MCF 10A (cell line): ENCODE measurements around the gene RIT1. TPM values are rescaled to one million over a fixed set of nuclear protein-coding genes. Genes with fewer than 3 reads are reported as not detected.

Experiments used
- BruUV-seq: library from RNA; stranded (reverse); fragments of 400-500 nt; replicated peaks from 2 replicates; lab custom pipeline; 2021; lab: Mats Ljungman, UMichigan
- CTCF ChIA-PET: fragments of 300-600 bp; sonication (Branson Sonifier 250); formaldehyde crosslinking; extraction: SDS; loops from one replicate; lab custom pipeline; 2021; ENCODE audit warnings: antibody characterized with exemption, inconsistent platforms; lab: Yijun Ruan, JAX
- POLR2A ChIA-PET: fragments of 300-600, 350-650 bp; sonication (Branson Sonifier 250); formaldehyde crosslinking; extraction: SDS; loops from one replicate; lab custom pipeline; 2020; ENCODE audit warnings: antibody characterized with exemption, inconsistent platforms; lab: Yijun Ruan, JAX
- DNase-seq: peaks from one replicate; pipeline ENCODE4 v3.0.0-alpha.2; 2018; ENCODE audit not compliant: unreplicated experiment
- H3K27ac Mint-ChIP-seq: one replicate; pipeline ENCODE4 v1.8.0; 2022; ENCODE audit warnings: mild to moderate bottlenecking, low read depth, mixed read lengths; ENCODE audit not compliant: unreplicated experiment
- H3K27me3 Mint-ChIP-seq: one replicate; pipeline ENCODE4 v1.8.0; 2022; ENCODE audit warnings: mixed read lengths; ENCODE audit not compliant: insufficient read depth, unreplicated experiment
- H3K36me3 Mint-ChIP-seq: one replicate; pipeline ENCODE4 v1.8.0; 2022; ENCODE audit warnings: mild to moderate bottlenecking, moderate library complexity, mixed read lengths; ENCODE audit not compliant: insufficient read depth, unreplicated experiment
- H3K4me1 Mint-ChIP-seq: one replicate; pipeline ENCODE4 v1.8.0; 2022; ENCODE audit warnings: mixed read lengths; ENCODE audit not compliant: insufficient read depth, unreplicated experiment
- H3K4me3 Mint-ChIP-seq: one replicate; pipeline ENCODE4 v1.8.0; 2022; ENCODE audit warnings: mild to moderate bottlenecking, moderate library complexity, mixed read lengths; ENCODE audit not compliant: unreplicated experiment
- H3K9me3 Mint-ChIP-seq: one replicate; pipeline ENCODE4 v1.8.0; 2022; ENCODE audit warnings: mixed read lengths; ENCODE audit not compliant: unreplicated experiment
- intact Hi-C: fragments of 100-400 bp; cut with micrococcal nuclease; formaldehyde crosslinking; loops from 2 replicates; pipeline ENCODE4 v1.14.1; 2022
- total RNA-seq: library from RNA; stranded (reverse); gene quantifications from 2 replicates; pipeline ENCODE4 v1.2.3, GENCODE V29; 2022
- TF ChIP-seq, protein P1 (sequence below): fragments of 200-600 bp; IDR thresholded peaks from one replicate; pipeline ENCODE4 v1.8.0; 2022; ENCODE audit warnings: antibody characterized with exemption, mild to moderate bottlenecking; ENCODE audit not compliant: unreplicated experiment

Gene RIT1
- total RNA-seq, 1 experiment from 2014 or later = 36.2 TPM

DNA sequence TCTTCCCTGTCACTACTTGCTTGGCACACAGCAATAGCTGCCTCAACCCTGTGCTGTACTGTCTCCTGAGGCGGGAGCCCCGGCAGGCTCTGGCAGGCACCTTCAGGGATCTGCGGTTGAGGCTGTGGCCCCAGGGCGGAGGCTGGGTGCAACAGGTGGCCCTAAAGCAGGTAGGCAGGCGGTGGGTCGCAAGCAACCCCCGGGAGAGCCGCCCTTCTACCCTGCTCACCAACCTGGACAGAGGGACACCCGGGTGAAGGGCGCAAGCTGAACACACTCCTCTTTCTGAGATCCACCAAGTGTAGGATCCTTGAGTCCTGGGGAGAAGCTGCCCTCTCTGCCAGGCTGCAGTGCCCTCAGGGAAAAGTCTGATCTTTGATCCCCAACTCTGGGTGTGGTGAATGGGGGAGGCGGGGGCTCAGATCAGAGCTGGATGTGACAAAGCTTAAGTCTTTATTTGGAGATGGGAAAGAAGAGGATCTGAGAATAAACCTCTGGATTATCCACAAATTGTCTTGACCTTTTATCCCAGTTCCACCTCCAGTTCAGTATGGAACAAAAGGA, 31.5 kb upstream of the RIT1 start:
- CTCF ChIA-PET = interaction anchor here (0.6 to 5.0 kb wide), 9 partner anchors 9 to 783 kb away, joined by 3 to 35 read pairs (median 5); no protein-coding TSS in a partner anchor
- peak; percentile 46 for DNase-seq
- TF ChIP-seq, protein P1, sequence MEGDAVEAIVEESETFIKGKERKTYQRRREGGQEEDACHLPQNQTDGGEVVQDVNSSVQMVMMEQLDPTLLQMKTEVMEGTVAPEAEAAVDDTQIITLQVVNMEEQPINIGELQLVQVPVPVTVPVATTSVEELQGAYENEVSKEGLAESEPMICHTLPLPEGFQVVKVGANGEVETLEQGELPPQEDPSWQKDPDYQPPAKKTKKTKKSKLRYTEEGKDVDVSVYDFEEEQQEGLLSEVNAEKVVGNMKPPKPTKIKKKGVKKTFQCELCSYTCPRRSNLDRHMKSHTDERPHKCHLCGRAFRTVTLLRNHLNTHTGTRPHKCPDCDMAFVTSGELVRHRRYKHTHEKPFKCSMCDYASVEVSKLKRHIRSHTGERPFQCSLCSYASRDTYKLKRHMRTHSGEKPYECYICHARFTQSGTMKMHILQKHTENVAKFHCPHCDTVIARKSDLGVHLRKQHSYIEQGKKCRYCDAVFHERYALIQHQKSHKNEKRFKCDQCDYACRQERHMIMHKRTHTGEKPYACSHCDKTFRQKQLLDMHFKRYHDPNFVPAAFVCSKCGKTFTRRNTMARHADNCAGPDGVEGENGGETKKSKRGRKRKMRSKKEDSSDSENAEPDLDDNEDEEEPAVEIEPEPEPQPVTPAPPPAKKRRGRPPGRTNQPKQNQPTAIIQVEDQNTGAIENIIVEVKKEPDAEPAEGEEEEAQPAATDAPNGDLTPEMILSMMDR = no peak
- Mint-ChIP-seq H3K27ac (peak overlapping the region; percentile 33), H3K27me3 (no peaks in the 10 kb centered on the region), H3K36me3 (peaks cover 32% of the 10 kb centered on the region), H3K4me3 (peak overlapping the region; percentile 15), H3K4me1 (peaks cover 50% of the 10 kb centered on the region), H3K9me3 (no peaks in the 10 kb centered on the region)
- no TSS peak for BruUV-seq
- intact Hi-C loops = loop anchor here (2.0 kb wide), 1 partner anchor 14 kb away; no protein-coding TSS in a partner anchor
- POLR2A ChIA-PET = interaction anchor here (0.7 to 9.6 kb wide), 9 partner anchors 9 to 674 kb away, joined by 3 to 196 read pairs (median 5); partner anchors contain the start of genes ARHGEF2 and KHDC4

DNA sequence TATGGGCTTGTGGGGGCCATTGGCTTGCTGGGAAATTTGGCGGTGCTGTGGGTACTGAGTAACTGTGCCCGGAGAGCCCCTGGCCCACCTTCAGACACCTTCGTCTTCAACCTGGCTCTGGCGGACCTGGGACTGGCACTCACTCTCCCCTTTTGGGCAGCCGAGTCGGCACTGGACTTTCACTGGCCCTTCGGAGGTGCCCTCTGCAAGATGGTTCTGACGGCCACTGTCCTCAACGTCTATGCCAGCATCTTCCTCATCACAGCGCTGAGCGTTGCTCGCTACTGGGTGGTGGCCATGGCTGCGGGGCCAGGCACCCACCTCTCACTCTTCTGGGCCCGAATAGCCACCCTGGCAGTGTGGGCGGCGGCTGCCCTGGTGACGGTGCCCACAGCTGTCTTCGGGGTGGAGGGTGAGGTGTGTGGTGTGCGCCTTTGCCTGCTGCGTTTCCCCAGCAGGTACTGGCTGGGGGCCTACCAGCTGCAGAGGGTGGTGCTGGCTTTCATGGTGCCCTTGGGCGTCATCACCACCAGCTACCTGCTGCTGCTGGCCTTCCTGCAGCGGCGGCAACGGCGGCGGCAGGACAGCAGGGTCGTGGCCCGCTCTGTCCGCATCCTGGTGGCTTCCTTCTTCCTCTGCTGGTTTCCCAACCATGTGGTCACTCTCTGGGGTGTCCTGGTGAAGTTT, 30.8 kb upstream of the RIT1 start:
- CTCF ChIA-PET = interaction anchor here (0.6 to 5.7 kb wide), 9 partner anchors 9 to 99 kb away, joined by 3 to 175 read pairs (median 9); partner anchors contain the start of gene ARHGEF2
- no peaks in the 10 kb centered on the region for H3K27me3 Mint-ChIP-seq
- H3K27ac Mint-ChIP-seq = peak overlapping the region; percentile 64
- POLR2A ChIA-PET = interaction anchor here (0.7 to 9.6 kb wide), 5 partner anchors 8 to 37 kb away, joined by 4 to 196 read pairs (median 20); partner anchors contain the start of genes ARHGEF2 and KHDC4
- no peak for DNase-seq
- peaks cover 26% of the 10 kb centered on the region for H3K36me3 Mint-ChIP-seq
- TF ChIP-seq, protein P1 = no peak
- peak overlapping the region; percentile 15 for H3K4me3 Mint-ChIP-seq
- H3K4me1 Mint-ChIP-seq = peaks cover 50% of the 10 kb centered on the region
- no TSS peak for BruUV-seq
- H3K9me3 Mint-ChIP-seq = no peaks in the 10 kb centered on the region
- intact Hi-C loops = loop anchor here (2.0 kb wide), 1 partner anchor 15 kb away; no protein-coding TSS in a partner anchor

DNA sequence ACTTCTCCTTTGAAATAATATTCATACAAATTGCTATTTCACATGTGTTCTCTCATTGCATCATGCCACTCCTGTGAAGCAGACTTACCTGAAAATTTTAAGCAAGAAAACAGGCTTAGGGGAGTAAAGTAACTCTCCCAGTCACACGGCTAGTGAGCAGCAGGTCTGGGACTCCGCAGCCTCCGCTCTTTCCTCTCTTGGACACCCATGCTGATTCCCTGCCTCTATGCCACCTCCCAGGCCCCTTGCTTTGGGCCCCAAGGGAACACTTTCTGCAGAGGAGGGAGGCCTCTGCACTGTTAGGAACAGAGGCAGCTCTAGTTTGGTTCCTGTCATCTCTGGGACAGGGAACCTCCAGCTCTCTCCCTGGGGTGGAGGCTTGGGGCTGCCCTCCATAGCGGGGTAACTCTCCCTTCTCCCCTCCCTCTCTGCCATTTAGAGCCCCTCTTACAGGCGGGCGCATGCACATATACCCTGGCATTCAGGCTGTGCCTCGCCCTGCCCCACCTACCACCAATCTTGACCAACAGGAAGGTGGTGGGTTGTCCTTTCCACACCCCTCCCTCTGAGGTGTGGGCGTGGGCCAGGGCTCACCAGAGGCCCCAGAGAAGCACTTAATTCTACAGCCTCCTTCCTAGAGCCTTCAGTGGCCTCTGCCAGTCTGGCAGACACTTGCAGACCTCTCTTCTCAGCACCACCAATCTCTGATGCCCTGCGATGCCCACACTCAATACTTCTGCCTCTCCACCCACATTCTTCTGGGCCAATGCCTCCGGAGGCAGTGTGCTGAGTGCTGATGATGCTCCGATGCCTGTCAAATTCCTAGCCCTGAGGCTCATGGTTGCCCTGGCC, 30.1 kb upstream of the RIT1 start, which contains the start of gene RXFP4:
TSS of gene RXFP4 (plus strand) at position 646 of the 852 bp plus-strand sequence. CDS start at position 718, 72 bp downstream.
- peaks cover 18% of the 10 kb centered on the region for H3K36me3 Mint-ChIP-seq
- BruUV-seq = no TSS peak
- no peaks in the 10 kb centered on the region for H3K27me3 Mint-ChIP-seq
- TF ChIP-seq, protein P1 = no peak
- intact Hi-C loops = no loop called here
- H3K27ac Mint-ChIP-seq = peak within 1 kb of the TSS; percentile 64
- H3K9me3 Mint-ChIP-seq = no peaks in the 10 kb centered on the region
- peak; percentile 89 for DNase-seq
- POLR2A ChIA-PET = interaction anchor here (0.6 to 9.6 kb wide), 17 partner anchors 9 to 181 kb away, joined by 3 to 196 read pairs (median 4); partner anchors contain the start of genes ARHGEF2 and SSR2
- peak within 1 kb of the TSS; percentile 15 for H3K4me3 Mint-ChIP-seq
- CTCF ChIA-PET = interaction anchor here (1.1 to 5.7 kb wide), 9 partner anchors 10 to 286 kb away, joined by 3 to 175 read pairs (median 6); partner anchors contain the start of genes ARHGEF2 and SSR2
- peaks cover 48% of the 10 kb centered on the region for H3K4me1 Mint-ChIP-seq
